Endometrial microvascular endothelial cells (primary cell): ENCODE measurements around the gene DCDC1. TPM values are rescaled to one million over a fixed set of nuclear protein-coding genes. Genes with fewer than 3 reads are reported as not detected.

ENCODE experiments used
- in situ Hi-C: cut with HindIII; loops from 2 replicates; pipeline ENCODE4 v1.10.0; 2017; ENCODE audit warnings: low sequenced_read_pairs, low pct_unique_long_range_greater_than_20kb; ENCODE audit errors: inconsistent ontology term
- total RNA-seq: library from RNA; depleted of rRNA; stranded (reverse); fragments of >200 nt; gene quantifications from one replicate; pipeline ENCODE4 v1.2.3, GENCODE V29; 2015; ENCODE audit errors: inconsistent ontology term

DCDC1 gene
- not detected for total RNA-seq

GRCh38 chr11:31369348-31370329, at the start of gene DCDC1, which contains the start of gene DNAJC24:
Gene DCDC1, minus strand, starts transcription at chr11:31369739. Its CDS starts 41,459 bp downstream, at chr11:31328280.
Gene DNAJC24, plus strand, starts transcription at chr11:31369860. Its CDS starts 889 bp downstream, at chr11:31370749.
- in situ Hi-C loops: no loop called here

- in situ Hi-C loops: no loop called here
Observed at GRCh38 chr11:31419138-31419537, 49.6 kb upstream of the DCDC1 start.

- in situ Hi-C loops: no loop called here
Observed at GRCh38 chr11:31417816-31418215, 48.3 kb upstream of the DCDC1 start.

GRCh38 chr11:31417357-31417756, 47.8 kb upstream of the DCDC1 start:
- in situ Hi-C loops: no loop called here

GRCh38 chr11:31415435-31415834, 45.9 kb upstream of the DCDC1 start:
- in situ Hi-C loops: no loop called here

- in situ Hi-C loops: no loop called here
Observed at GRCh38 chr11:31414338-31414737, 44.8 kb upstream of the DCDC1 start.

GRCh38 chr11:31412946-31413345, 43.4 kb upstream of the DCDC1 start:
- in situ Hi-C loops: no loop called here

- in situ Hi-C loops: no loop called here
Observed at GRCh38 chr11:31408201-31408600, 38.7 kb upstream of the DCDC1 start.

GRCh38 chr11:31404614-31405013, 35.1 kb upstream of the DCDC1 start:
- in situ Hi-C loops: no loop called here

GRCh38 chr11:31397239-31397834, 27.8 kb upstream of the DCDC1 start:
- in situ Hi-C loops: no loop called here

- in situ Hi-C loops: no loop called here
Observed at GRCh38 chr11:31387379-31387778, 17.8 kb upstream of the DCDC1 start.

GRCh38 chr11:31383116-31383515, 13.6 kb upstream of the DCDC1 start:
- in situ Hi-C loops: no loop called here

- in situ Hi-C loops: no loop called here
Observed at GRCh38 chr11:31375879-31376278, 6.3 kb upstream of the DCDC1 start.

GRCh38 chr11:31366795-31367194, 2.7 kb downstream of the DCDC1 start:
- in situ Hi-C loops: no loop called here

- in situ Hi-C loops: no loop called here
Observed at GRCh38 chr11:31361743-31362142, 7.8 kb downstream of the DCDC1 start.

GRCh38 chr11:31355817-31356216, 13.7 kb downstream of the DCDC1 start:
- in situ Hi-C loops: no loop called here

GRCh38 chr11:31355131-31355530, 14.4 kb downstream of the DCDC1 start:
- in situ Hi-C loops: no loop called here

- in situ Hi-C loops: no loop called here
Observed at GRCh38 chr11:31351168-31351567, 18.4 kb downstream of the DCDC1 start.

- in situ Hi-C loops: no loop called here
Observed at GRCh38 chr11:31340903-31341572, 28.5 kb downstream of the DCDC1 start.
